Thymus (tissue), 11 donors: ENCODE measurements around the gene OR9G1. TPM values are rescaled to one million over a fixed set of nuclear protein-coding genes. Genes with fewer than 3 reads are reported as not detected.

Experiments used
- DNase-seq, 9 donors: peaks; one replicate each; pipeline ENCODE4 v3.0.0-alpha.2; 2013; ENCODE audit warnings: low spot score in 9 of 9, low read depth in 6 of 9, missing footprints in 1 of 9
- H3K27ac ChIP-seq, 2 donors: one replicate each; pipeline ENCODE4 v1.5.1; 2013; ENCODE audit warnings: control low read depth in 1 of 2, low read depth in 1 of 2, low read length in 1 of 2, mild to moderate bottlenecking in 1 of 2, moderate library complexity in 1 of 2
- H3K27me3 ChIP-seq, 2 donors: one replicate each; pipeline ENCODE4 v1.5.1; 2013; ENCODE audit warnings: low read length in 1 of 2; ENCODE audit not compliant: control insufficient read depth in 2 of 2, insufficient read depth in 1 of 2
- H3K36me3 ChIP-seq, 2 donors: one replicate each; pipeline ENCODE4 v1.5.1; 2013; ENCODE audit warnings: low read length in 1 of 2, mild to moderate bottlenecking in 1 of 2, moderate library complexity in 1 of 2; ENCODE audit not compliant: control insufficient read depth in 2 of 2, insufficient read depth in 2 of 2
- H3K4me1 ChIP-seq, 2 donors: one replicate each; pipeline ENCODE4 v1.5.1; 2013; ENCODE audit warnings: low read length in 2 of 2; ENCODE audit not compliant: control insufficient read depth in 2 of 2, insufficient read depth in 2 of 2
- H3K4me3 ChIP-seq, 2 donors: one replicate each; pipeline ENCODE4 v1.5.1; 2013; ENCODE audit warnings: low read length in 2 of 2, control low read depth in 1 of 2, mild to moderate bottlenecking in 1 of 2
- H3K9me3 ChIP-seq, 2 donors: one replicate each; pipeline ENCODE4 v1.5.1; 2013; ENCODE audit warnings: low read length in 1 of 2, mild to moderate bottlenecking in 1 of 2; ENCODE audit not compliant: control insufficient read depth in 2 of 2, insufficient read depth in 1 of 2
- WGBS: extraction: QIAGEN DNeasy Blood & Tissue Kit; methylation state at CpG from one replicate; pipeline ENCODE4 v1.1.7; 2013; 5-methylcytosine and 5-hydroxymethylcytosine counted together
- polyA plus RNA-seq: library from polyadenylated mRNA; stranded (reverse); fragments of 200-250 nt; gene quantifications from one replicate; pipeline ENCODE4 v1.2.3, GENCODE V29; 2013
- total RNA-seq: library from RNA; stranded (reverse); fragments of 120-200 nt; gene quantifications from one replicate; pipeline ENCODE4 v1.2.4, GENCODE V29; 2013
- donor health status: healthy.

Gene OR9G1
- total and polyA plus RNA-seq, 2 donors: not detected

GRCh38 chr11:56751480-56751879 lies 52.6 kb downstream of the OR9G1 start:
- Histone ChIP-seq H3K36me3 (no peaks in the 10 kb centered on the region), H3K27ac (no peak overlapping the region), H3K4me1 (no peaks in the 10 kb centered on the region), H3K27me3 (no peaks in the 10 kb centered on the region), H3K4me3 (no peak overlapping the region), H3K9me3 (no peaks in the 10 kb centered on the region)
- 84% methylated on average over 5 of the region's 5 CpGs for WGBS
- DNase-seq: no peak

Other genes starting within 250 kb of the OR9G1 start
- not detected for gene OR5M3, start 225.7 kb upstream of the OR9G1 start, total RNA-seq
- not detected for gene OR5M3, start 225.7 kb upstream of the OR9G1 start, polyA plus RNA-seq
- not detected for gene OR5M8, start 207.7 kb upstream of the OR9G1 start, total RNA-seq
- not detected for gene OR5M8, start 207.7 kb upstream of the OR9G1 start, polyA plus RNA-seq
- not detected for gene OR5M11, start 155.8 kb upstream of the OR9G1 start, total RNA-seq
- not detected for gene OR5M11, start 155.8 kb upstream of the OR9G1 start, polyA plus RNA-seq
- gene OR5M10, start 121.4 kb upstream of the OR9G1 start, total RNA-seq: not detected
- gene OR5M10, start 121.4 kb upstream of the OR9G1 start, polyA plus RNA-seq: not detected
- gene OR5M1, start 84.2 kb upstream of the OR9G1 start, total RNA-seq: not detected
- gene OR5M1, start 84.2 kb upstream of the OR9G1 start, polyA plus RNA-seq: 0.09 TPM
- not detected for gene OR5AP2, start 56.7 kb upstream of the OR9G1 start, total RNA-seq
- not detected for gene OR5AP2, start 56.7 kb upstream of the OR9G1 start, polyA plus RNA-seq
- gene OR5AR1, start 35.4 kb upstream of the OR9G1 start, total RNA-seq: not detected
- not detected for gene OR5AR1, start 35.4 kb upstream of the OR9G1 start, polyA plus RNA-seq
- gene OR9G4, start 49.6 kb downstream of the OR9G1 start, total RNA-seq: not detected
- not detected for gene OR9G4, start 49.6 kb downstream of the OR9G1 start, polyA plus RNA-seq